Activated naive CD8-positive, alpha-beta T cell (primary cell): ENCODE data around the gene PSMD6.
A peak's percentile ranks its signal among the peaks of the same experiment; 100 is the strongest.

Source experiments
- H3K27ac Mint-ChIP-seq: one replicate; pipeline ENCODE4 v1.8.0; 2021; ENCODE audit warnings: mixed read lengths
- H3K27me3 Mint-ChIP-seq: one replicate; pipeline ENCODE4 v1.8.0; 2021; ENCODE audit warnings: mixed read lengths
- H3K36me3 Mint-ChIP-seq: one replicate; pipeline ENCODE4 v1.8.0; 2021; ENCODE audit warnings: mixed read lengths
- H3K4me1 Mint-ChIP-seq: one replicate; pipeline ENCODE4 v1.8.0; 2021; ENCODE audit warnings: low read depth, mixed read lengths
- H3K4me3 Mint-ChIP-seq: one replicate; pipeline ENCODE4 v1.8.0; 2021; ENCODE audit warnings: mild to moderate bottlenecking, mixed read lengths
- H3K9me3 Mint-ChIP-seq: one replicate; pipeline ENCODE4 v1.8.0; 2021; ENCODE audit warnings: low read depth, mixed read lengths

PSMD6 gene

DNA sequence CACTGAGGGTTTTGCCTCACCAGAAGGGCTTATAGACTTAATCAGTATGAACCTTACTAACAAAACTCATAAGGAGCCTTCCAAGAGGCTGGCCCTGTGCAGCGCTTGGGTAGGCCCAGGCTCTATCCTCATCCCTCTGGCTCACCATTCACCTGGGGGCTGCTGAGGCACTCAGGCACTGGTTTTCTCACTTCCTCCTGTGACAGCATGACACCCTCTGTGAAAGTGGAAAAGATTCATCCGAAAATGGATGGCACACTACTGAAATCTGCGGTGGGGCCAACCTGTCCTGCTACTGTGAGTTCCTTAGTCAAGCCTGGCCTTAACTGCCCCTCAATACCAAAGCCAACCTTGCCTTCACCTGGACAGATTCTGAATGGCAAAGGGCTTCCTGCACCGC lies 41.3 kb downstream of the PSMD6 start:
- Mint-ChIP-seq H3K27ac (peak overlapping the region; percentile 94), H3K4me3 (peak overlapping the region; percentile 5), H3K27me3 (no peaks in the 10 kb centered on the region), H3K9me3 (no peaks in the 10 kb centered on the region), H3K4me1 (peaks cover 81% of the 10 kb centered on the region), H3K36me3 (peaks cover 14% of the 10 kb centered on the region)

DNA sequence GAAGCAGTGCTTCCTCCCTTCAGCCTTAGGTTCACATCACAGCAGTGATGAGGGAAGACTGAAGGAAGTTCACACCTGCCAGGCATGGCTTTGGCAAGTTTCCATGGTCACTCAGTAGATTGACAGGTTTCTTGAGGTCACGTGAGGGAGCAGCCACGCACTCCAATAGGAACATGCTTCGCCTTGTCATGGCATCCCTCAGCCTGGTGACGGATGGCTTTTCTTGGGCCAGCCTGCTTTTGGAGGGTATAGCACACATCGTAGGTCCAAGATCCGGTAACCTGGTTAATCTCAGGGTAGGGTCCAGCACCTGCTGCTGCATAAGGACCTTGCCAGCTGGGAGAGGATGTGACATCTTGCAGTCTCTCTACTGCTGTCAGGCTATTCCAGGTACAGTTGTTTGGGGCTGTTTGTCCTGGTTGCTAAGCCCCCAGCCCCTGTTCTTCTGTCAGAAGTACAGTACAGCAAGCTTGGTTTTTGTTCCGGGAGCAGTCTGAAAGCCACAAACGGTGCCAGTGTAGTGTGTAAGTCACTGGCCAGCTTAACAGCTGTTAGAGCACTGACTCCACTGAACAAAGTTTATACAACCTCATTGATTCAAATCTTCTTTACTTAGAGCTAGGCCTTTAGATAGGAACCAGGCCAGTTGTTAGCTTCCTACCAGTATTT lies 42.3 kb downstream of the PSMD6 start:
- H3K9me3 Mint-ChIP-seq, result no peaks in the 10 kb centered on the region
- peaks cover 14% of the 10 kb centered on the region for H3K36me3 Mint-ChIP-seq
- no peaks in the 10 kb centered on the region for H3K27me3 Mint-ChIP-seq
- no peak overlapping the region for H3K4me3 Mint-ChIP-seq
- H3K27ac Mint-ChIP-seq, result peak overlapping the region; percentile 94
- peaks cover 87% of the 10 kb centered on the region for H3K4me1 Mint-ChIP-seq

DNA sequence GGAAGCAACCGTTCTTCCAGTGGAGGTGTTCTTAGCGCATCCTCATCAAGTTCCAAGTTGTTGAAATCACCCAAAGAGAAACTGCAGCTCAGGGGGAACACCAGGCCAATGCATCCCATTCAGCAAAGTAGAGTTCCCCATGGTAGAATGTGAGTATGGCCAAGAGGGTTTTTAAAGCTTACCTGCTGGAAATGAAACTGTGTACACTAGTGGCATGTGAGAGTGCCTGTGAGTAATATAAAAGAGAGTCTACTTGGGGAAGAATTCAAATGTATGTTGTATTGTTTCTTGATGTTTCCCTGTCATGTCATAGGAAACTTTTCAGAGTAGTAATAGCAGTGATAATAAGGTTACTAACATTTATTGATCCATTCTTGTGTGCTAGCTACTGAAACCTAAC lies 43.3 kb downstream of the PSMD6 start:
- H3K4me1 Mint-ChIP-seq, result peaks cover 88% of the 10 kb centered on the region
- peak overlapping the region; percentile 94 for H3K27ac Mint-ChIP-seq
- H3K27me3 Mint-ChIP-seq, result no peaks in the 10 kb centered on the region
- peak overlapping the region; percentile 81 for H3K4me3 Mint-ChIP-seq
- no peaks in the 10 kb centered on the region for H3K9me3 Mint-ChIP-seq
- H3K36me3 Mint-ChIP-seq, result peaks cover 12% of the 10 kb centered on the region

DNA sequence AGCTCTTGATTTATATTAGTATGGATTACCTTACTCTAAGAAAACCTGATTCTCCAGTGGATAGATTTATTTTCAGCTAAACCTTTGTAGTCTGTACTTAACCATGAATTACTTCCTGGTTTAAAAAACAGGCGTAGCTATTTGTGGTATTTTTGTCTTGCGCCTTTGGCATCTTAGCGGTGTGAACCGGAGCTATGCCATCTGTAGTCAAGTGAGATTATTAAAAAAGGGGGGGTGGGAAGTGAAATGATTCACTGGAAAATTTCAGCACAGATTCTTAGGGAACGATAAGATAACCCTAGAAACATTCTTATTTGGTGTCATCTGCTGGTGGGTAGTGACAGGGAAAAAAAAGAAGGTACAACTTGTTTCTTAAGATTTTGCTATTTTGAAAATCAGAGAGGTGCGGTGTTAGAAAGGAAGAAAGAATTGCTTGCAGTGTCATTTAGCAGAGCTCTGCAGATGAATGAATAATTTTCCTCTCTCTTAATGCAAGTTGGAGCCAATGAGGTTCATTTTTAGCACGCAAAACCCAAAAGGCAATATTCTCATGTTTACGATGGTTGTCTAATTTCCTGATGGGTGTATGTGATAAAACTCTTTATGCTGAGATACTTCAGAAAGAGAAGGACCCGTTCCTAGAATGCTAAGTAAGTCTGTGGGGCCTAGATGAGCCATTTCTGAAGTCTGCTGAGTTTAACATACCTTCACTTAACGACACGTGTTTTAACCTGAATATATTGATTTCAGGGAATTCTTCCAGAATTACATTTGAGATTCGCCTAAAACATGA lies 44.0 kb downstream of the PSMD6 start:
- Mint-ChIP-seq H3K27me3 (no peaks in the 10 kb centered on the region), H3K27ac (peak overlapping the region; percentile 94), H3K36me3 (peaks cover 11% of the 10 kb centered on the region)

DNA sequence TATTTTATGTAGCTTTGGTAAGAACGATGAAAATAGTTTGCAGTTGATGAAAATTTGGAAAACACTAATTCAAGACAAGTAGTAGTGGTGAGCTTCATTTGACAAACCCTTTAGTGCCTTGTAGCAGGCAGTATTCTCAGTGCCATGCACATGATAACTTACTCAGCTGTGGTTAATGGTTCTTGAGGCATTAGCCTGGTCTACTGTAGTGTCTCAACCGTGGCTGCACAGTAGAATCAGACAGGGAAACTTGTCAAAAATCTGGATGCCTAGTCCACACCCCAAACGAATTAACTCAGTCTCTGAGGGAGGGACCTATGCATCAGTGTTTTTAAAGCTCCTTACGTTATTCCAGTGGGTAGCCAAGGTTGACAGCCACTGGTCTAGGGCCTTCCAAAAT lies 45.4 kb downstream of the PSMD6 start:
- Mint-ChIP-seq H3K27ac (peak overlapping the region; percentile 94), H3K36me3 (peaks cover 15% of the 10 kb centered on the region), H3K4me1 (peaks cover 98% of the 10 kb centered on the region), H3K4me3 (peak overlapping the region; percentile 81), H3K9me3 (no peaks in the 10 kb centered on the region), H3K27me3 (no peaks in the 10 kb centered on the region)

More for the DNA sequence above, 44.0 kb downstream of the PSMD6 start:
- Mint-ChIP-seq H3K9me3 (no peaks in the 10 kb centered on the region), H3K4me1 (peaks cover 89% of the 10 kb centered on the region), H3K4me3 (peak overlapping the region; percentile 81)

DNA sequence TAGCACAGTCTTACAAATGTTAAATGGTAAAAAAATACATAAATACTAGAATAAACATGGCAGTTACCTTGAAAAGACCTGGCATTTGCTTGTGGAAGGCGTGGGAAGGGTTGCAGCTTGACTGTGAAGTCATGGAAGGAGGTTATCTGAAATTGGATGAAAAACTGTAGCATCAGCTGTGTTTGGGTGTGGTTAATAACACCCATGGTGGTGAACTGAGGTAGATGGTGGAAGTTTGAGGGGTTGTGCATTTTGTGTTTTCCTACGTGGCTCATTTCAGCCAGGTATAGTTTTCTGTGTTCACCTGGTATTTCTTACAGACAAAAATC lies 46.5 kb downstream of the PSMD6 start:
- Mint-ChIP-seq H3K9me3 (no peaks in the 10 kb centered on the region), H3K4me3 (peak overlapping the region; percentile 43), H3K27ac (peak overlapping the region; percentile 94), H3K4me1 (peaks cover 98% of the 10 kb centered on the region), H3K27me3 (no peaks in the 10 kb centered on the region), H3K36me3 (peaks cover 15% of the 10 kb centered on the region)

DNA sequence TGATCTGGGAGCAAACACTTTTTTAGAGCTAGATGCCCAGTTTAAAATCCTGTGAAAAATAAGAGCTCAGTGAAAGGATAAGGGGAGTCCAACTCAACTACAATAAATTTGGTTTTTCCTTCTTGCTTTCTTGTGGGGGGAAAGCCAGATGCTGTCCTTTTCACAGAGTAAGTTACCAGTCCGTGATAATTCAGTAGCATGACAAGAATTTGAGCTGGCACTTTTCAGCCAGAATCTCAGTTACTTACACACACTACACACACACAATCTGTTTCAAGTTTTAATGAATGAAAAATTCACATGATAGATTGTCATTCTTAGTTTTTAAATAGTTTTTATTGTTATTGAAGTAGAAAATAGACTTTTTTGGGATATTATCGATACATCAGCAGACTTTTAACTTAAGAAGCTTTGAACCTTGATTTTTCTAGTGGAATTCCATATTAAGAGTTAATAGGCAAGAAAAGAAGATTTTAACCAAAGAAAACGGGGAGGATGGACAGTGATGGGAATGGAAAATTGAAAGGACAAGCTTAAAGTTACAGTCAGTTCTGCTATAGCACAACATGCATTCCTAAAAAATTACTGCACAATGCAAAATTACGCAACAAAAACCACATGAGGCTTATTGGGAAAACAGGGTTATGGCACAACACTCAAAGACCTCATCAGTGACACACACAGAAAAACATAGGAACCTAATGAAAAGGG lies 47.0 kb downstream of the PSMD6 start:
- H3K27ac Mint-ChIP-seq, result peak overlapping the region; percentile 94
- no peaks in the 10 kb centered on the region for H3K27me3 Mint-ChIP-seq
- peaks cover 97% of the 10 kb centered on the region for H3K4me1 Mint-ChIP-seq
- peak overlapping the region; percentile 58 for H3K4me3 Mint-ChIP-seq
- no peaks in the 10 kb centered on the region for H3K9me3 Mint-ChIP-seq
- peaks cover 15% of the 10 kb centered on the region for H3K36me3 Mint-ChIP-seq

DNA sequence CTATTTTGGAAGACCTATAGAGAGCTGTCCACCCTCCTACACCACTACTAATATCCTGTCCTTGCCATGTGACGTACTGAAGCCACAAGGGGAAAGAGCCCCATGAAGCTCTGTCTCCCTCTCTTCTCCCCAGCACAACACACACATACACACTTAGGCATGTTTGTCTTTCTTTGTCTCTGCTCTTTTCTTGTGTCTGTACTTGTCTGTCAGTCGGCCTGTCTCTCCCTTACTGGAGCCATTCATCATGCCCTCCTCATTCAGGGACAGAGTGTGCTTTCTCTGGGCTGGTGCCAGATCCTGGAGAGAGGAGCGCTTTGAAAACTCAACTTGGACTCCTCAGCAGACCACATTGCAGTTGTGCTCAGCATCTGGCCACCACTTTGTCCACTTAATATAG lies 47.6 kb downstream of the PSMD6 start:
- no peaks in the 10 kb centered on the region for H3K9me3 Mint-ChIP-seq
- H3K4me3 Mint-ChIP-seq, result peak overlapping the region; percentile 58
- no peaks in the 10 kb centered on the region for H3K27me3 Mint-ChIP-seq
- peaks cover 15% of the 10 kb centered on the region for H3K36me3 Mint-ChIP-seq
- peaks cover 97% of the 10 kb centered on the region for H3K4me1 Mint-ChIP-seq
- H3K27ac Mint-ChIP-seq, result peak overlapping the region; percentile 93

DNA sequence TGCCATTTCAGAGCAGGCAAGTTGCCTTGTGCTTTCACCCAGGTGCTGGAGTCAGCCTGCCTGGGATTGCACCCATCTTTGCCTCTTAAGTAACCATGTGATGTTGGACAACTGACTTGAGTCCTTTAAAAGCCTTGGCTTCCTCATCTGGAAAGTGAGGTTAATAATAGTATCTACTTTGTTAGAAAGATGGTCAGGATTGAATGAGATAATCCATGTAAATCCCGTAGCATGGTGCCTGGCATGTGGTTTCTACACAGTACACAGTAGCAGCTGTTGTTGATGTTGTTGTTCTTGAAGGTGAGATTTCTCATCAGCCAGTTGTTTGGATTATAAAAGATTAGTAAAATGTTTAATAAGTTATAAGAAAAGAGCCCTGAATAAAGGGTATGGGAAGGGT lies 48.8 kb downstream of the PSMD6 start:
- H3K36me3 Mint-ChIP-seq, result peaks cover 11% of the 10 kb centered on the region
- H3K4me1 Mint-ChIP-seq, result peaks cover 97% of the 10 kb centered on the region
- H3K27me3 Mint-ChIP-seq, result no peaks in the 10 kb centered on the region
- H3K27ac Mint-ChIP-seq, result peak overlapping the region; percentile 79
- no peaks in the 10 kb centered on the region for H3K9me3 Mint-ChIP-seq
- peak overlapping the region; percentile 17 for H3K4me3 Mint-ChIP-seq

DNA sequence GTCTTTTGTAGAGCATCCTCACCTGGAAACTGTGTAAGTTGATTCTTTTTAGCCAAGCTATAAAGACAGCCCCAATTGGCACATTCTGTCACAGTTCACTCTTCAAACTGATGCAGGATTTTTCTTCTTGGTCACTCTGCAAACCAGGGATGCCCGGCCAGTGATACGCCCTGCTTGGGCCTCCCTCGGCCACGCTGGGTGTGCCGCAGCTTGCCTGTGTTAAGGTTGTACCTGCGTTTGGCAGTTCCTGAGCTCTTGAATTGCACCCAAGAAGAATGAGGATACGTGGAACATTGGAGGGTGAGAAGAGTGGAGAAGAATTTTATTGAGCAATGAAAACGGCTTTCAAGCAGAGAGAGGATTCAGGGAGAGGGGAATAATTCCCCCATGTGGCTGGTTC lies 49.9 kb downstream of the PSMD6 start:
- H3K4me3 Mint-ChIP-seq, result peak overlapping the region; percentile 39
- H3K36me3 Mint-ChIP-seq, result peaks cover 11% of the 10 kb centered on the region
- H3K9me3 Mint-ChIP-seq, result no peaks in the 10 kb centered on the region
- peak overlapping the region; percentile 94 for H3K27ac Mint-ChIP-seq
- peaks cover 97% of the 10 kb centered on the region for H3K4me1 Mint-ChIP-seq
- H3K27me3 Mint-ChIP-seq, result no peaks in the 10 kb centered on the region

DNA sequence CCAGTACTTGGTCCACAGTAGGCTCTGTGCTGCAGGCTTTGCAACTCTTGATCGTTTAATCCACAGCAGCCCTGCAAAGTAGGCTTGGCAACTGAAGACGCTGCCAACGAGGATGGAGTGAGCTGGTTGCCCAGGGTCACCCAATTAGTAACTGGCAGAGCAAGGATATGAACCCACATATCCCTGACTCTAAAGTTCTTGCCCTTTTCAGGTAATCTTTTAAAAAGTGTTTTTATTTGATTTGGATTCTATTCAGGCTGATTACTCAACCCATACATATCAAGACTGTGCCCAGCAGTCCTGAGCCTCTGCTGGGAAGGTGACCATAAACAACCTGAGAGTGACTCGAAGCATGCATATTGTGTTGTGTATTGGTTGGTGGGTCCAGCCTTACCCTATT lies 50.3 kb downstream of the PSMD6 start:
- H3K27me3 Mint-ChIP-seq, result no peaks in the 10 kb centered on the region
- peak overlapping the region; percentile 94 for H3K27ac Mint-ChIP-seq
- H3K4me3 Mint-ChIP-seq, result peak overlapping the region; percentile 39
- peaks cover 97% of the 10 kb centered on the region for H3K4me1 Mint-ChIP-seq
- H3K36me3 Mint-ChIP-seq, result peaks cover 11% of the 10 kb centered on the region
- H3K9me3 Mint-ChIP-seq, result no peaks in the 10 kb centered on the region

DNA sequence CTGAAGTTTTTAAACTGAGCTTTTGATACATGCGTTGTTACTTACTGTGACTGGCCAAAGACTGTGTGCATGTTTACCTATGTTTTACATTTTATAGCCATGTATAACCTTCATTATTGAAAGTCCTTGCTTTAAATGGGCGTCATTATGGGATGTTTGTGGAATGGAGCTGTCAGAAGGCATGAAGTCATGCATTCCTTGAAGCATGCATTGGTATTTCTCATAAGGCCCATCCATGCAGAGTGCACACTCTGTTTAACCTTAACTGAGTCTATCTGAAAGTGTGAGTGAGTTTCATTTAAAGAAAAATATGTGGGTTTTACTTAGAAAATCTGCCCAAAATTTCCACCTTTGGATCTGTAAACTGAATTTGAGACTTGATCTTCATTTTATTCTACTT lies 51.1 kb downstream of the PSMD6 start:
- Mint-ChIP-seq H3K4me3 (peak overlapping the region; percentile 69), H3K27ac (peak overlapping the region; percentile 94), H3K36me3 (peaks cover 11% of the 10 kb centered on the region), H3K27me3 (no peaks in the 10 kb centered on the region), H3K4me1 (peaks cover 96% of the 10 kb centered on the region), H3K9me3 (no peaks in the 10 kb centered on the region)

DNA sequence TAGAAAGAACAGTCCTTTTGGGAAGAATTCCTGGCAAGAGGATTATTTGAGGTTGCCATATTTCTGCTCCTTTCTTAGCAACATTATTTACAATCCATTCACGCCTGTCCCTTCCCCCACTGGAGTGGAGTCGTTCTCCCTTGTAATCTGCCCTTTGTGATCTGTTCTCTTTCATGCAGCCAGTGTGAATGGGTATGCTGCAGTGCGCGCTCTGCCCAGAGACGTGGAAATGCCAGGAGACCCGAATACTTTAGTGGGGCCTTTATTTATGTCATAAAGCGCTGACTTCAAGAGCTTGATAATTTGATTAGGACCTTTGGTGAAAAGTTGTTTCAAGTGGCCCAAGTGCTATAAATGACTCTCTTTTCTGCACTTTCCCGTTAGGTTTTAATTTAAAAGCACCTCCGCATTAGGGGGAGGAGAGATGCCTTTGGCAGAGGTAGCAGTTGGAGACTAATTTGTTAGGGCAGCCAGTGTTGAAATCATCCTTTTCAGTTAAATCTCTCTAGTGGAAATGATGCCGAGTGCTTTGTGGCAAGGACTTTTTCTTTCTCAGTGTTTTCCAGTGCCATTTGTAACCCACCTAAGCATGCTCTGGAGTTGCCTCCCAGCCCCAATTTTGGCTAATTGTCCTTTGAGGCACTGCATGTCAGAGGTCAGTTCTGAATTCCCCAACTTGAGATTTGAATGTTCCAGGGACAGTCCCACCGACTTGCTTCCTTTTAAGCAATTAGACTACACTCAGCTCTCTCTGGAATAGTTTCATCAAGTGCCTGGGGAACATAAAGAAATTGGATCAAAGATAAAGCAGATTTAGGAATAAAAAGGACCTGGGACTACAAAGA lies 52.4 kb downstream of the PSMD6 start:
- peak overlapping the region; percentile 82 for H3K4me3 Mint-ChIP-seq

DNA sequence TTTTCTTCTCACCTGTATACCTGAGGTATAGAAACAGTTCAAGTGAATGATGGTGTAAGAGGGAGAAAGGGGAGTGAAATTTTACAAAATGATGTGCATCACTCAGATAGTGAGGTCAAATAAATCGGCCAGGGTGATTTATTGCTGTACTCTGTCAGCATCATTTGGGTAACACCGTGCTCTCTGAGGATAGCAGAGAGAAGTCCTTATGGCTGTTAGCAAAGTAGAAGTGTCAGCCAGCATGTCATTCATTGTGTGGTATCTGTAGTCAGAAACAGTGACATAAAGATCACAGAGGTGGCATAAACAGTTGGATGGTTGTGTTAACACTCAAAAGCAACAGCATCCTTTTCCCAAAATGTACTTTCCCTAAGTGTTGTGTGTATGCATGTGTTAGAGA lies 53.4 kb downstream of the PSMD6 start:
- no peaks in the 10 kb centered on the region for H3K27me3 Mint-ChIP-seq
- H3K4me1 Mint-ChIP-seq, result peaks cover 91% of the 10 kb centered on the region
- H3K36me3 Mint-ChIP-seq, result peaks cover 7% of the 10 kb centered on the region
- no peaks in the 10 kb centered on the region for H3K9me3 Mint-ChIP-seq
- peak overlapping the region; percentile 88 for H3K27ac Mint-ChIP-seq
- peak overlapping the region; percentile 82 for H3K4me3 Mint-ChIP-seq

More for the DNA sequence above, 52.4 kb downstream of the PSMD6 start:
- Mint-ChIP-seq H3K27ac (peak overlapping the region; percentile 88), H3K36me3 (peaks cover 10% of the 10 kb centered on the region), H3K9me3 (no peaks in the 10 kb centered on the region), H3K27me3 (no peaks in the 10 kb centered on the region), H3K4me1 (peaks cover 94% of the 10 kb centered on the region)
